ENCODE data around the gene SLC35B4. TPM values are rescaled to one million over a fixed set of nuclear protein-coding genes. Genes with fewer than 3 reads are reported as not detected.

SLC35B4 gene
- total RNA-seq, 2 donors from 2014 or later, result 35.6 to 42.2 TPM

DNA sequence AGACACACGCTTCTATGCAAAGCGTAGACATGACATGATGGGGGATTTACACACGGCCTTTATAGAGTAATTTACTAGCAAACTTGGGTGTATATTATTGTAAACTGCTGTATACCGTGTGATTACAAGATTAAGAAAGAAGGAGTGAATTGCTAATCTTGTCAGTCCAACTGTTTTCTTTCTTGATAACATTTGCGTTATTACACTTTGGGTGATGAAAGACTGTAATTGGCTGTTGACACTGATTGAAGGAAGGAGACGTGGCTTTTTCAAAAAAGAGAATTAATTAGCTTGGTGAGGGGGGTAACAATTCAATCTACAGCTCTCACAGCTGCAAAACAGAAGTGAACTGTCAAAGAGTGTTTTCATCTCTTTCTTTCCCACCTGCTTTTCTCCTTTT is 32.7 kb downstream of the SLC35B4 start:
- Histone ChIP-seq H3K4me1 (ENCODE audit: control insufficient read depth, insufficient read depth, low read length) (no peaks in the 10 kb centered on the region), H3K36me3 (ENCODE audit: control insufficient read depth, insufficient read depth, low read length) (no peaks in the 10 kb centered on the region), H3K27me3 (ENCODE audit: control insufficient read depth, insufficient read depth, low read length, poor library complexity, severe bottlenecking) (no peaks in the 10 kb centered on the region), H3K9ac (ENCODE audit: extremely low read depth, low read length, poor library complexity, severe bottlenecking) (no peak overlapping the region), H3K4me3 (ENCODE audit: low read length) (no peak overlapping the region), H3K27ac (ENCODE audit: low read depth, low read length) (no peak overlapping the region), H3K9me3 (ENCODE audit: control insufficient read depth, low read length) (no peaks in the 10 kb centered on the region)
- DNase-seq, result no peak
- H3K9me3 Mint-ChIP-seq, result no peaks in the 10 kb centered on the region
- H3K4me1 Mint-ChIP-seq, result peaks cover 7% of the 10 kb centered on the region
- no peak for TF ChIP-seq CTCF (conservative IDR thresholded peaks at IDR 0.05)
- no peaks in the 10 kb centered on the region for H3K27me3 Mint-ChIP-seq (ENCODE audit: insufficient read depth)
- WGBS, 2 experiments (ENCODE audit: insufficient coverage in 1 of 2, insufficient read length in 1 of 2), result 90% methylated on average over 5 to 6 of the region's 6 CpGs
- no peaks in the 10 kb centered on the region for H3K36me3 Mint-ChIP-seq (ENCODE audit: low read depth)
- H3K27ac Mint-ChIP-seq, result no peak overlapping the region
- no peak overlapping the region for H3K4me3 Mint-ChIP-seq

GRCh38 chr7:134280508-134280907 is 36.2 kb downstream of the SLC35B4 start:
- Mint-ChIP-seq H3K4me3 (no peak overlapping the region), H3K9me3 (no peaks in the 10 kb centered on the region), H3K27ac (no peak overlapping the region), H3K4me1 (peaks cover 7% of the 10 kb centered on the region), H3K36me3 (ENCODE audit: low read depth) (no peaks in the 10 kb centered on the region), H3K27me3 (ENCODE audit: insufficient read depth) (no peaks in the 10 kb centered on the region)
- Histone ChIP-seq H3K4me3 (ENCODE audit: low read length) (no peak overlapping the region), H3K9ac (ENCODE audit: extremely low read depth, low read length, poor library complexity, severe bottlenecking) (no peak overlapping the region), H3K36me3 (ENCODE audit: control insufficient read depth, insufficient read depth, low read length) (no peaks in the 10 kb centered on the region), H3K9me3 (ENCODE audit: control insufficient read depth, low read length) (no peaks in the 10 kb centered on the region), H3K4me1 (ENCODE audit: control insufficient read depth, insufficient read depth, low read length) (no peaks in the 10 kb centered on the region), H3K27ac (ENCODE audit: low read depth, low read length) (no peak overlapping the region), H3K27me3 (ENCODE audit: control insufficient read depth, insufficient read depth, low read length, poor library complexity, severe bottlenecking) (no peaks in the 10 kb centered on the region)
- DNase-seq, result no peak
- no peak for TF ChIP-seq CTCF (conservative IDR thresholded peaks at IDR 0.05)
- WGBS, 2 experiments (ENCODE audit: insufficient coverage in 1 of 2, insufficient read length in 1 of 2), result 88 to 100% methylated on average over 1 to 2 of the region's 2 CpGs

DNA sequence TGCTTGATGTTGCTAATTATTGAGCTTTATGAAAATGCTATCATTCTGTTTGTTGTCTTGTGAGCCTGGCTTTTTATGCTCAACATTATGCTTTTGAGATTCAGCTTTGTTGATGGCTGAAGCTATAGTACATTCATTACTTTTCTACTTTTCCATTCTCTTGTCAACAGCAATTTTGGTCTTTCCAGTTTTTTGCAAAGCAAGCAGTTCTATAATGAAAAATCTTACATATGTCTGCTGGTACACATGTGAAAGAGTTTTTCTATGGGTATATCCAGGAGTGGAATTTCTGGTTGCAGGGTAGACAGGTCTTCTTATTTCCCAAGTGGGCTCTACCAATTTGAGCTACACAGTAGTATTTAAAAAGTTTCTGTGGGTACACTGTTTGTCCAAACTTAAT is 36.8 kb downstream of the SLC35B4 start:
- H3K27me3 ChIP-seq (ENCODE audit: control insufficient read depth, insufficient read depth, low read length, poor library complexity, severe bottlenecking), result no peaks in the 10 kb centered on the region
- no peak overlapping the region for H3K9ac ChIP-seq (ENCODE audit: extremely low read depth, low read length, poor library complexity, severe bottlenecking)
- peaks cover 1% of the 10 kb centered on the region for H3K27me3 Mint-ChIP-seq (ENCODE audit: insufficient read depth)
- no peak overlapping the region for H3K27ac ChIP-seq (ENCODE audit: low read depth, low read length)
- no peaks in the 10 kb centered on the region for H3K36me3 ChIP-seq (ENCODE audit: control insufficient read depth, insufficient read depth, low read length)
- no peak overlapping the region for H3K4me3 ChIP-seq (ENCODE audit: low read length)
- TF ChIP-seq CTCF (conservative IDR thresholded peaks at IDR 0.05), result no peak
- no peaks in the 10 kb centered on the region for H3K9me3 ChIP-seq (ENCODE audit: control insufficient read depth, low read length)
- H3K4me3 Mint-ChIP-seq, result no peak overlapping the region
- H3K36me3 Mint-ChIP-seq (ENCODE audit: low read depth), result no peaks in the 10 kb centered on the region
- no peaks in the 10 kb centered on the region for H3K4me1 ChIP-seq (ENCODE audit: control insufficient read depth, insufficient read depth, low read length)
- no peak overlapping the region for H3K27ac Mint-ChIP-seq
- H3K9me3 Mint-ChIP-seq, result no peaks in the 10 kb centered on the region
- H3K4me1 Mint-ChIP-seq, result peaks cover 7% of the 10 kb centered on the region
- DNase-seq, result no peak

All from endodermal cell (in vitro differentiated cells).